ENCODE measurements around the gene SLC10A7. TPM values are rescaled to one million over a fixed set of nuclear protein-coding genes. Genes with fewer than 3 reads are reported as not detected.

The SLC10A7 gene
- total and polyA plus RNA-seq, 2 of the 13 experiments (the other 11 are each of a cell fraction or from before 2014, with no cell fraction given): 18.5 to 18.8 TPM

GRCh38 chr4:146292508-146292907 lies 229.2 kb downstream of the SLC10A7 start:
- Histone ChIP-seq H3K4me3 (replicated peaks in 1 of 3; ENCODE audit: insufficient read depth in 1 of 3, low read depth in 2 of 3, low read length in 3 of 3) (no peak overlapping the region), H4K20me1 (ENCODE audit: insufficient read depth, low read length) (no peaks in the 10 kb centered on the region), H3K4me1 (ENCODE audit: insufficient read depth, low read length) (no peaks in the 10 kb centered on the region), H3K79me2 (ENCODE audit: insufficient read depth, low read length) (no peaks in the 10 kb centered on the region), H3K4me2 (ENCODE audit: low read depth, low read length) (no peak overlapping the region), H3K9me3 (ENCODE audit: low read length) (no peaks in the 10 kb centered on the region), H3K36me3 (replicated peaks in 1 of 2; ENCODE audit: control insufficient read depth in 1 of 2, insufficient read depth in 2 of 2, low read length in 2 of 2) (no peaks in the 10 kb centered on the region), H3K9ac (ENCODE audit: insufficient read depth, low read depth, low read length) (no peak overlapping the region), H3K27me3 (ENCODE audit: control insufficient read depth in 1 of 2, insufficient read depth in 2 of 2, low read length in 2 of 2) (no peaks in the 10 kb centered on the region), H3K27ac (ENCODE audit: extremely low read length, insufficient read depth, low read length) (no peak overlapping the region), H2AFZ (ENCODE audit: low read length) (no peak overlapping the region)
- intact Hi-C loops (cut with micrococcal nuclease; ENCODE audit: unreplicated experiment): no loop called here
- BruUV-seq (replicated peaks): no TSS peak
- ChIA-PET CTCF (ENCODE audit: low intra/inter-chr PET ratio, low total read pairs) (no interaction called here), POLR2A (no interaction called here)
- WGBS (ENCODE audit: low lambda C conversion rate): 51% methylated on average over 2 of the region's 2 CpGs
- DNase-seq (ENCODE audit: low spot score): no peak
- no peak for TF ChIP-seq ZNF468 (CRISPR knock-in tag; IDR thresholded peaks at IDR 0.05)
- TF ChIP-seq IRX3 (CRISPR knock-in tag; IDR thresholded peaks at IDR 0.05; ENCODE audit: borderline replicate concordance, low read depth): no peak
- TF ChIP-seq, protein P1, sequence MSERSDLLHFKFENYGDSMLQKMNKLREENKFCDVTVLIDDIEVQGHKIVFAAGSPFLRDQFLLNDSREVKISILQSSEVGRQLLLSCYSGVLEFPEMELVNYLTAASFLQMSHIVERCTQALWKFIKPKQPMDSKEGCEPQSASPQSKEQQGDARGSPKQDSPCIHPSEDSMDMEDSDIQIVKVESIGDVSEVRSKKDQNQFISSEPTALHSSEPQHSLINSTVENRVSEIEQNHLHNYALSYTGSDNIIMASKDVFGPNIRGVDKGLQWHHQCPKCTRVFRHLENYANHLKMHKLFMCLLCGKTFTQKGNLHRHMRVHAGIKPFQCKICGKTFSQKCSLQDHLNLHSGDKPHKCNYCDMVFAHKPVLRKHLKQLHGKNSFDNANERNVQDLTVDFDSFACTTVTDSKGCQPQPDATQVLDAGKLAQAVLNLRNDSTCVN (CRISPR knock-in tag; IDR thresholded peaks at IDR 0.05; ENCODE audit: borderline replicate concordance): no peak
- TF ChIP-seq ZSCAN20 (CRISPR knock-in tag; IDR thresholded peaks at IDR 0.05; ENCODE audit: borderline replicate concordance): no peak
- TF ChIP-seq MATR3 (CRISPR knock-in tag; IDR thresholded peaks at IDR 0.05): no peak
- TF ChIP-seq PAX8 (CRISPR knock-in tag; IDR thresholded peaks at IDR 0.05; ENCODE audit: borderline replicate concordance): no peak
- TF ChIP-seq LCORL (IDR thresholded peaks at IDR 0.05): no peak
- TF ChIP-seq LCORL (CRISPR knock-in tag; IDR thresholded peaks at IDR 0.05): no peak
- no peak for TF ChIP-seq ZNF296 (CRISPR knock-in tag; conservative IDR thresholded peaks at IDR 0.05)
- no peak for TF ChIP-seq ZNF784 (CRISPR knock-in tag; IDR thresholded peaks at IDR 0.05; ENCODE audit: borderline replicate concordance)
- TF ChIP-seq E2F1 (CRISPR knock-in tag; IDR thresholded peaks at IDR 0.05): no peak
- ATAC-seq: no peak
- in situ Hi-C loops (cut with HindIII; ENCODE audit: extremely low pct_ligation_motif_present, low pct_unique_long_range_greater_than_20kb): no loop called here
- no peak for FAIRE-seq

All from HepG2 (cell line).